ENCODE data around the gene MAP2K7.
"Not testable (repeated sequence)": the region's sequence is repeated elsewhere in the genome, so short reads cannot be mapped to it uniquely, and the experiment has no call there.

Gene MAP2K7

GRCh38 chr19:7887408-7888144, 16.1 kb upstream of the MAP2K7 start:
- no peaks in the 10 kb centered on the region for H3K27me3 ChIP-seq (ENCODE audit: insufficient read depth, low read length, poor library complexity)
- H3K79me2 ChIP-seq (ENCODE audit: insufficient read depth, low read length), result no peaks in the 10 kb centered on the region
- DNase-seq (no peak), ATAC-seq (ENCODE audit: insufficient read depth, low read depth) (no peak)
- H3K27ac ChIP-seq (ENCODE audit: low read length), result no peak overlapping the region
- no peaks in the 10 kb centered on the region for H3K36me3 ChIP-seq (ENCODE audit: insufficient read depth, low read length)
- no peak overlapping the region for H3K4me2 ChIP-seq (ENCODE audit: insufficient read depth, low read length)
- no peak overlapping the region for H3K4me3 ChIP-seq (ENCODE audit: low read depth in 1 of 2, low read length in 2 of 2)
- no peak overlapping the region for H2AFZ ChIP-seq (ENCODE audit: low read depth, low read length)
- H4K20me1 ChIP-seq (ENCODE audit: insufficient read depth, low read length), result no peaks in the 10 kb centered on the region
- no peak for TF ChIP-seq CTCF (IDR thresholded peaks at IDR 0.05; ENCODE audit: borderline replicate concordance, extremely low read depth, low read length, poor library complexity, severe bottlenecking)
- no peak for TF ChIP-seq EZH2 (IDR thresholded peaks at IDR 0.05; ENCODE audit: borderline replicate concordance, low read depth, low read length, severe bottlenecking)
- no peak overlapping the region for H3K9ac ChIP-seq (ENCODE audit: low read depth, low read length)
- peaks cover 19% of the 10 kb centered on the region for H3K4me1 ChIP-seq (ENCODE audit: insufficient read depth, low read length)
- no peaks in the 10 kb centered on the region for H3K9me3 ChIP-seq (ENCODE audit: insufficient read depth, low read length, severe bottlenecking)

DNA sequence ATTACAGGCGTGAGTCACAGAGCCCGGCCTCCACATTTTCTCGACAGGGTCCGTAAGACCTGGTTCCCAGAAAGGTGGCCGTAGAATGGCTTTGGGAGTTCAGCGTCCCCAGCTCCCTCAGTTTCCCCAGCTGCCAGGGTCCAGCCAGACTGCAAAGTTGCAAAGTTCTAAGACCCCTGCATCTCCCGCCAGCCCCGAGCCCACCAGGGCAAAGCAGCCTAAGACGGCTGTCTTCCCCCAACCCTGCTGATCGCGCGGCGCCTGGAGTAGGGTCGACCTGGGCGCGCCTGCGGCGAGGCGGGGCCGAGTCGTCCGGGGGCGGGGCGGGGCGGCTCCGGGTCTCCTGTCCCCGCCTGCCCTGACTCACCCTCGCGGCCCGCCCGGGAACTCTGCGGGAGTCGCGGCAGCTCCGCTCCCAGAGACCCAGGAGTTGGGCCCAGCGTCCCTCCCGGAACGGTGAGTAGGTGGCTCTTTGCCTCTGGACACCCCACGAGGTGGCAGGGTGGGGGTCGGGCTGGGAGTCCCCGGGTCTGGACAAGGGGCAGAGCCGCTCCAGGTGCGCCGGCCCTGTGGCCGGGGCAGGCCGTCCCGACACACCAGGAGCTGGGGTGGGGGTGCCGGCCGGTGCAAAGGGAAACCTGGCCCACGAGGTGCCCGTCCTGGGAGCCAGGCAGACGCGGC, 15.4 kb upstream of the MAP2K7 start, which contains the start of gene LRRC8E:
LRRC8E (plus strand) TSS at position 366 of the 681 bp plus-strand sequence. CDS start 7,094 bp downstream, outside the sequence.
- H3K27me3 ChIP-seq (ENCODE audit: insufficient read depth, low read length, poor library complexity), result no peaks in the 10 kb centered on the region
- no peak for ATAC-seq (ENCODE audit: insufficient read depth, low read depth)
- no peak within 1 kb of the TSS for H3K4me2 ChIP-seq (ENCODE audit: insufficient read depth, low read length)
- H2AFZ ChIP-seq (ENCODE audit: low read depth, low read length), result no peak within 1 kb of the TSS
- H3K4me3 ChIP-seq (ENCODE audit: low read depth in 1 of 2, low read length in 2 of 2), result no peak within 1 kb of the TSS
- H3K27ac ChIP-seq (ENCODE audit: low read length), result no peak within 1 kb of the TSS
- peaks cover 20% of the 10 kb centered on the region for H3K4me1 ChIP-seq (ENCODE audit: insufficient read depth, low read length)
- H3K36me3 ChIP-seq (ENCODE audit: insufficient read depth, low read length), result no peaks in the 10 kb centered on the region
- H3K79me2 ChIP-seq (ENCODE audit: insufficient read depth, low read length), result no peaks in the 10 kb centered on the region
- H3K9me3 ChIP-seq (ENCODE audit: insufficient read depth, low read length, severe bottlenecking), result no peaks in the 10 kb centered on the region
- H3K9ac ChIP-seq (ENCODE audit: low read depth, low read length), result no peak within 1 kb of the TSS
- DNase-seq, result no peak
- TF ChIP-seq CTCF (IDR thresholded peaks at IDR 0.05; ENCODE audit: borderline replicate concordance, extremely low read depth, low read length, poor library complexity, severe bottlenecking), result no peak
- no peak for TF ChIP-seq EZH2 (IDR thresholded peaks at IDR 0.05; ENCODE audit: borderline replicate concordance, low read depth, low read length, severe bottlenecking)
- no peaks in the 10 kb centered on the region for H4K20me1 ChIP-seq (ENCODE audit: insufficient read depth, low read length)

DNA sequence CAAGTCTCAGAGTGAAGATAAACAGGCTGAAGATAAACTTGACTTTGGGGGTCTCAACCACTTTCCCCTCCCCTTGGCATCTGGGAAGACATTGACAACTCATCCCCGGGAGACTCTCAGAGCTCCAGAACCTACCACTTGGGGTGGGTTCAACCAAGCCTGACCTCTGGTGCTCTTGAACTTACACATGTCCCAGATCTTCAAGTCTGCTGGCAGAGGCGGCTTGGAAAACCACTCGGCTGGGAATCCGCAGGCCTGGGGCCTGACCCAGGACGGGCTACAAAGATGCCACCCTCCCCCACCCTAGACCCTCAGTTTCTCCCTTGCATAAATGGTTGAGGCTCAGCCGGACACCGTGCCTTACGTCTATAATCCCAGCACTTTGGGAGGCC, 14.9 kb upstream of the MAP2K7 start:
- H3K4me1 ChIP-seq (ENCODE audit: insufficient read depth, low read length), result peaks cover 20% of the 10 kb centered on the region
- H2AFZ ChIP-seq (ENCODE audit: low read depth, low read length), result no peak overlapping the region
- no peaks in the 10 kb centered on the region for H3K79me2 ChIP-seq (ENCODE audit: insufficient read depth, low read length)
- TF ChIP-seq EZH2 (IDR thresholded peaks at IDR 0.05; ENCODE audit: borderline replicate concordance, low read depth, low read length, severe bottlenecking), result no peak
- TF ChIP-seq CTCF (IDR thresholded peaks at IDR 0.05; ENCODE audit: borderline replicate concordance, extremely low read depth, low read length, poor library complexity, severe bottlenecking), result no peak
- H3K9me3 ChIP-seq (ENCODE audit: insufficient read depth, low read length, severe bottlenecking), result no peaks in the 10 kb centered on the region
- no peak overlapping the region for H3K27ac ChIP-seq (ENCODE audit: low read length)
- H4K20me1 ChIP-seq (ENCODE audit: insufficient read depth, low read length), result no peaks in the 10 kb centered on the region
- no peak overlapping the region for H3K4me3 ChIP-seq (ENCODE audit: low read depth in 1 of 2, low read length in 2 of 2)
- H3K27me3 ChIP-seq (ENCODE audit: insufficient read depth, low read length, poor library complexity), result no peaks in the 10 kb centered on the region
- no peak overlapping the region for H3K9ac ChIP-seq (ENCODE audit: low read depth, low read length)
- ATAC-seq (ENCODE audit: insufficient read depth, low read depth), result no peak
- no peak overlapping the region for H3K4me2 ChIP-seq (ENCODE audit: insufficient read depth, low read length)
- no peaks in the 10 kb centered on the region for H3K36me3 ChIP-seq (ENCODE audit: insufficient read depth, low read length)
- DNase-seq, result no peak

DNA sequence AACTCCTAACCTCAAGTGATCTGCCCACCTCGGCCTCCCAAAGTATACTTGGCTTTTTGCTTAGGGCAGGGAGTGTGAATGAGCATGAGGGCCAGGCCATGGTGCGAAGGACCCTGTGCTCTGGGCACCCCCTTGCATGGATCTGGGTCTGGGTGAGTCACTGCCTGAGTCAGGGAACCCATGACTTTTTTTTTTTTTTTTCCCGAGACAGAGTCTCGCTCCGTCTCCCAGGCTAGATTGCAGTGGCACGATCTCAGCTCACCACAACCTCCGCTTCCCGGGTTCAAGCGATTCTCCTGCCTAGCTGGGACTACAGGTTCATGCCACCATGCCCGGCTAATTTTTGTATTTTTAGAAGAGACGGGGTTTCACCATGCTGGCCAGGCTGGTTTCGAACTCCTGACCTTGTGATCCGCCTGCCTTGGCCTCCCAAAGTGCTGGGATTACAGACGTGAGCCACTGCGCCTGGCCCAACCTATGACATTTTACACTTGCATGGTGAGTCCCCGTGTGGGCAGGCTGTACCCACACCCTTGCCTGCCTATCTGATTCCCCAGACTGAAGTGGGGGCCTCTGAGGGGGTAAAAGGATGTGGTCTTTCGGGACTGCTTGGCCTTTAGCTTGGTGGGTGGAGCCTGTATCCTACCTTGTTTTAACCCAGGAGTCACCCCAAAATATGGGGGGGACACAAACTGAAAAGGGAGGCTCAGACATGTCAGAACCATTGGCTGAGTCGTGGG, 10.1 kb upstream of the MAP2K7 start:
- not testable (repeated sequence) for H3K4me3 ChIP-seq (ENCODE audit: low read depth in 1 of 2, low read length in 2 of 2); H3K9me3 ChIP-seq (ENCODE audit: insufficient read depth, low read length, severe bottlenecking); H3K4me2 ChIP-seq (ENCODE audit: insufficient read depth, low read length); H3K27ac ChIP-seq (ENCODE audit: low read length); DNase-seq; H3K27me3 ChIP-seq (ENCODE audit: insufficient read depth, low read length, poor library complexity); H2AFZ ChIP-seq (ENCODE audit: low read depth, low read length); ATAC-seq (ENCODE audit: insufficient read depth, low read depth); H3K79me2 ChIP-seq (ENCODE audit: insufficient read depth, low read length); H4K20me1 ChIP-seq (ENCODE audit: insufficient read depth, low read length); H3K36me3 ChIP-seq (ENCODE audit: insufficient read depth, low read length); H3K9ac ChIP-seq (ENCODE audit: low read depth, low read length)
- H3K4me1 ChIP-seq (ENCODE audit: insufficient read depth, low read length), result peaks cover 17% of the 10 kb centered on the region

Measured in DND-41 (cell line).